Astrocyte of the cerebellum (primary cell): ENCODE data around the gene CDHR1.
A peak's percentile ranks its signal among the peaks of the same experiment; 100 is the strongest.

Experiments used
- DNase-seq: peaks from one replicate; pipeline ENCODE4 v3.0.0-alpha.2; 2011; ENCODE audit warnings: low read depth
- H3K4me3 ChIP-seq: 2 replicates; pipeline ENCODE4 v1.5.1; 2011; ENCODE audit warnings: mild to moderate bottlenecking, low read depth, low read length, moderate library complexity
- CTCF ChIP-seq: IDR thresholded peaks from 2 replicates; pipeline ENCODE4 v1.5.1; 2012; ENCODE audit warnings: low read length, low read depth, moderate library complexity, mild to moderate bottlenecking; ENCODE audit errors: missing control alignments
- in situ Hi-C: cut with HindIII; loops from 2 replicates; pipeline ENCODE4 v1.10.0; 2017; ENCODE audit warnings: low sequenced_read_pairs

CDHR1 gene

GRCh38 chr10:84212014-84212413 is 17.7 kb downstream of the CDHR1 start:
- DNase-seq: no peak
- in situ Hi-C loops: no loop called here
- no peak overlapping the region for H3K4me3 ChIP-seq
- TF ChIP-seq CTCF: no peak

GRCh38 chr10:84213076-84213475 is 18.7 kb downstream of the CDHR1 start:
- no peak for DNase-seq
- in situ Hi-C loops: no loop called here
- TF ChIP-seq CTCF: no peak
- H3K4me3 ChIP-seq: no peak overlapping the region

- no peak for TF ChIP-seq CTCF
- no peak overlapping the region for H3K4me3 ChIP-seq
- in situ Hi-C loops: no loop called here
- DNase-seq: no peak
Observed at GRCh38 chr10:84214046-84214572, 19.8 kb downstream of the CDHR1 start.

- H3K4me3 ChIP-seq: no peak overlapping the region
- in situ Hi-C loops: no loop called here
- peak; percentile 32 for TF ChIP-seq CTCF
- no peak for DNase-seq
Observed at GRCh38 chr10:84214612-84215235, 20.4 kb downstream of the CDHR1 start.

- no peak for DNase-seq
- no peak overlapping the region for H3K4me3 ChIP-seq
- no peak for TF ChIP-seq CTCF
- in situ Hi-C loops: no loop called here
Observed at GRCh38 chr10:84216834-84217233, 22.5 kb downstream of the CDHR1 start.

- H3K4me3 ChIP-seq: no peak overlapping the region
- no peak for DNase-seq
- in situ Hi-C loops: no loop called here
- TF ChIP-seq CTCF: no peak
Observed at GRCh38 chr10:84217746-84218145, 23.4 kb downstream of the CDHR1 start.

- TF ChIP-seq CTCF: no peak
- no peak for DNase-seq
- in situ Hi-C loops: no loop called here
- no peak overlapping the region for H3K4me3 ChIP-seq
Observed at GRCh38 chr10:84221916-84222315, 27.6 kb downstream of the CDHR1 start.
